GM21367 (cell line): ENCODE results near the gene BCR.

ENCODE experiments used
- ATAC-seq: cut with Tn5 transposase; IDR thresholded peaks from one replicate; pipeline ENCODE4 v1.9.1; 2021; ENCODE audit not compliant: unreplicated experiment

BCR gene

GRCh38 chr22:23150762-23151161 lies 29.5 kb upstream of the BCR start:
- ATAC-seq, result no peak

GRCh38 chr22:23151827-23152226 lies 28.5 kb upstream of the BCR start:
- no peak for ATAC-seq

- ATAC-seq, result no peak
Measured at GRCh38 chr22:23152238-23153114, 27.8 kb upstream of the BCR start.

- no peak for ATAC-seq
Measured at GRCh38 chr22:23153994-23154393, 26.3 kb upstream of the BCR start.

- ATAC-seq, result no peak
Measured at GRCh38 chr22:23154461-23154860, 25.8 kb upstream of the BCR start.

- ATAC-seq, result no peak
Measured at GRCh38 chr22:23155143-23155542, 25.2 kb upstream of the BCR start.

- ATAC-seq, result no peak
Measured at GRCh38 chr22:23155831-23156230, 24.5 kb upstream of the BCR start.

GRCh38 chr22:23156286-23156685 lies 24.0 kb upstream of the BCR start:
- ATAC-seq, result no peak

GRCh38 chr22:23157560-23158515 lies 22.5 kb upstream of the BCR start:
- ATAC-seq, result no peak

- ATAC-seq, result no peak
Measured at GRCh38 chr22:23158516-23159290, 21.6 kb upstream of the BCR start.

GRCh38 chr22:23159291-23159630 lies 21.0 kb upstream of the BCR start:
- no peak for ATAC-seq

GRCh38 chr22:23161029-23161428 lies 19.3 kb upstream of the BCR start:
- ATAC-seq, result no peak

- ATAC-seq, result no peak
Measured at GRCh38 chr22:23161574-23161973, 18.7 kb upstream of the BCR start.

- ATAC-seq, result no peak
Measured at GRCh38 chr22:23163665-23164064, 16.6 kb upstream of the BCR start.

- no peak for ATAC-seq
Measured at GRCh38 chr22:23164091-23164490, 16.2 kb upstream of the BCR start.

GRCh38 chr22:23166042-23166831 lies 14.1 kb upstream of the BCR start:
- ATAC-seq, result no peak

GRCh38 chr22:23166841-23167616 lies 13.3 kb upstream of the BCR start:
- ATAC-seq, result no peak

GRCh38 chr22:23168391-23169042 lies 11.8 kb upstream of the BCR start:
- ATAC-seq, result no peak

- no peak for ATAC-seq
Measured at GRCh38 chr22:23169043-23169406, 11.3 kb upstream of the BCR start.
